Activated CD4-positive, alpha-beta T cell treated with anti-CD3 and anti-CD28 coated beads, Interleukin-2, amount 50 U/mL, for 4 hours (primary cell): ENCODE measurements around the gene SLC2A3.
"Not testable (repeated sequence)": the region's sequence is repeated elsewhere in the genome, so short reads cannot be mapped to it uniquely, and the experiment has no call there.

ENCODE experiments used
- DNase-seq, 2 experiments: peaks; one replicate each; pipeline ENCODE4 v3.0.0-alpha.2; 2020

Gene SLC2A3

DNA sequence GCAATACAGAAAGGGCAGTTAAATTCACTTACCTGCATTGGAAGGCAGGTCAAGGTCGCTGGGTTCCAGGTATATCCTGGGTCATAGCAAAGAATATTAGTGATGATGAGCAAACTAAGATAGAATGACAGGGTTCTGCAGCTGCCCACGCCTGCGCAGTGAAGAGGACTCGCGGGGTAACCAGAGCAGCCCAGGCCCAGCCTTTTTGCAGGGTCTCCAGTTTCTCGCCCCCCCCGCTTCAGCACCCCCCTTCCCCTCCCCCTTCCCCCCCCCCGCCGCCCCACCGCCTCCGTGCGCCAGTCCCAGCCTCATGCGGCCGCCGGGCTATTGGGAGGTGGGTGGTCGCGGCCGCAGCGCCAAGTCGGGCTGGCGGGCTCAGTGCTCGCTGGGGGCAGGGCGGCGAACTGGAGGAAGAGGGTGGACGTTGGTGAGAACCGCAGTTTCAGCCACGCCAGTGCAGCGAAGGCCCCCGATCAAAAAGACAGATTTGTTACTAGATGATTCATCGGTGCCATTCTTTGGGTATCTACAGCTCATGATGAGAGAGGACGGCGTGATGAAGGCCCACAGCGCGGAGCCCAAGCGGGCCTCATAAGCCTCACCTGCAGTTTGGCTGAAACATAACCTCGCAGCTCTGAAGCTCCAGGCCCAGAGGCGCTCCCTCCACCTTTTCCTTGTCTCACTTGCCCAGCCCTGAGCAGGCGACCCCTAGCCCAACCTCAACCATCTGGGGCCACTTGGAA, 20.2 kb downstream of the SLC2A3 start:
- DNase-seq: no peak

GRCh38 chr12:7910106-7910505, 25.9 kb downstream of the SLC2A3 start:
- not testable (repeated sequence) for DNase-seq

DNA sequence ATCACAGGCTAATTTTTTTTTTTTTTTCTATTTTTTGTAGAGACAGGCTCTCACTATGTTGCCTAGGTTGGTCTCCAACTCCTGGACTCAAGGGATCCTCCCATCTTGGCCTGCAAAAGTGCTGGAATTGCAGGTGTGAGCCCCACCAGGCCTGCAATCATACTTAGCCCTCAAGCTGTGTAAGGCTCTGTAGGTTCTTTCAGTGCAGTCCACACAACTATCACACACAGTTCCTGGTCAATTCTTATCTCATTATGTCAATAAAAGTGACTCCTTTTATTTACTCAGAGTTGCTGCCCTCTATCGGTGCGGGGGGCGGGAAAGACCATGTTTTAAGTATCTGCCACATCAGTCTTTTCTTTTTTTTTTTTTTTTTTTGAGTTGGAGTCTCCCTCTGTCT, 29.0 kb downstream of the SLC2A3 start:
- no peak for DNase-seq

DNA sequence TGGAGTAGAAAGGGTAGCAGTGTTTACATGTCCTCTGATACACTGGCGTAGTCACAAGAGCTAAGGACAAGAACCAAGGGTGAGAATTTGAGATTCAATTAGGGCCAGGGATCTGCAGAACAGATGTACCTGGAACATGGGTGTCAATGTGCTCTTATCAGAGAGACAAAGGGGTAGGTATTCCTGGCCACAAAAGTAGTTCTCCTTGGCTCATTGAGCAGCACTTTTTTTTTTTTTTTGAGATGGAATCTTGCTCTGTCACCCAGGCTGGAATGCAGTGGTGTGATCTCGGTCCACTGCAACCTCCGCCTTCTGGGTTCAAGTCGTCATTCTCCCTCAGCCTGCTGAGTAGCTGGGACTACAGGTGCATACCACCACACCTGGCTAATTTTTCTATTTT, 29.7 kb downstream of the SLC2A3 start:
- not testable (repeated sequence) for DNase-seq

DNA sequence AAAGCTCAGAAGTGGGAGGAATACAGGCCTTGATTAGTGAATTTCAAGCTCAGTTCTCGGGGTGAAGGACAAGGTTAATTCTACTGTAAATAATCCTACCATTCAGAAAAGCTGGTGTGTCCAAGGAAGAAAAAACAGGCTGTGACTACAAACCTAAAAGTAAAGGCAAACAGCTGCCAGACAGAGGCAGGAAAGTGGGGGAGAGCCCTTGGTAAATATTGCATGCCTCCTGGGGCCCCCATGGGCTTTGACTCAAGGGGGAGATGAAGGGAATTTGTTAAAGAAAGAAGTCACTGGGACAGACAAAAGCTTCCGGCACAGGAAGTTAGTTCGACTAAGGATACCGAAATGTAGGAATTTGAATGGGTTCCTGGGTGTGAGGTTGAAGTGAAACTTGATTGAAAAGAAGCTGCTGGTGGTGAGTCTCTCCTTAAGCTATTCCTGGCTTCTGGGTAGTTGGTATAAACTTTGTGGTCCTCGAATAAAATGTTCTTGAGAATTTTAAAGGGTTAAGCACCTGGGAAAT, 30.3 kb downstream of the SLC2A3 start:
- not testable (repeated sequence) for DNase-seq

DNA sequence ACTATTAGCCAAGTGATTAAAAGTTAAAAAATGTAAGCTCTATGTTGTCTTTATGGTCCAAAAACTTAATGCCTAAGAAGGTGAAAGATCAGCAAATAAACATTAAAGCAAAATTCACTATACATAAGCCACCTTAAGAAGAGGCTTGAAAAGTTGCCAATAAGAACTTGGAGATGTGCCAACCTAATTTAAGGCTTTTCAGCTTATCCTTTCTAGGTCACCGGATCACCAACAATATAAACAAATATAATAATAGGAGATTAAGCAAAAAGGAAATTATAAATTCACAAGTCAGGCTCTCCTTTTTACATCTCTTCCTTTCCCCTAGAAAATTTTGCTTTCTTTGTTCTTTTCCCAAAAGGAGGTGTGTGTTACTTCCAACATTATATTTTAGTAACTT, 30.9 kb downstream of the SLC2A3 start:
- no peak for DNase-seq

DNA sequence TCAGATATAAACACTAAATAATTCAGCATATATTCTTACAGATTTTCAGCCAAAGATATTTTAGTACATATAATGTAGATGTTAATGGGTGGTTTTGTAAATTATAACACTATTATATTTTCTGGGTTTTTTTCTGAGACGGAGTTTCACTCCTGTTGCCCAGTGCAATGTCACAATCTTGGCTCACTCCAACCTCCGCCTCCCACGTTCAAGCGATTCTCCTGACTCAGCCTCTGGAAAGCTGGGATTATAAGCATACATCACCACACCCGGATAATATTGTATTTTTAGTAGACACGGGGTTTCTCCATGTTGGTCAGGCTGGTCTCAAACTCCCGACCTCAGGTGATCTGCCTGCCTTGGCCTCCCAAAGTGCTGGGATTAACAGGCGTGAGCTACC, 33.6 kb downstream of the SLC2A3 start:
- not testable (repeated sequence) for DNase-seq

DNA sequence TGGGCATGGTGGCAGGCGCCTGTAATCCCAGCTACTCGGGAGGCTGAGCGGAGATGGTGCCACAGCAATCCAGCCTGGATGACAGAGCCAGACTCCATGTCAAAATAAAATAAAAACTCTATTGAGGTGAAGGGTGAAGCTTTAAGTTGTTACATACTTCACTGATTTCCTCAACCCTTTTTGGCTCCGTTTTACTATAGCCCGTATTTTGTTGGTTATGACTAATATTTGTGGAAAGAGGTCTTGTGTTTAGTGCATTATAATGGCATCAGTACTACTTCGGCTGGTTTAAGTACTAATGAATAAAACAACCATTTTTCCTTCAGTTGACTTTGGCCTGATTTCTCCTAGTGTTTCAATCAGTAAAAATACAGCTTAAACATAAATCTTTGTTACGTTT, 36.2 kb downstream of the SLC2A3 start:
- no peak for DNase-seq

GRCh38 chr12:7896726-7897125, 39.3 kb downstream of the SLC2A3 start:
- not testable (repeated sequence) for DNase-seq

DNA sequence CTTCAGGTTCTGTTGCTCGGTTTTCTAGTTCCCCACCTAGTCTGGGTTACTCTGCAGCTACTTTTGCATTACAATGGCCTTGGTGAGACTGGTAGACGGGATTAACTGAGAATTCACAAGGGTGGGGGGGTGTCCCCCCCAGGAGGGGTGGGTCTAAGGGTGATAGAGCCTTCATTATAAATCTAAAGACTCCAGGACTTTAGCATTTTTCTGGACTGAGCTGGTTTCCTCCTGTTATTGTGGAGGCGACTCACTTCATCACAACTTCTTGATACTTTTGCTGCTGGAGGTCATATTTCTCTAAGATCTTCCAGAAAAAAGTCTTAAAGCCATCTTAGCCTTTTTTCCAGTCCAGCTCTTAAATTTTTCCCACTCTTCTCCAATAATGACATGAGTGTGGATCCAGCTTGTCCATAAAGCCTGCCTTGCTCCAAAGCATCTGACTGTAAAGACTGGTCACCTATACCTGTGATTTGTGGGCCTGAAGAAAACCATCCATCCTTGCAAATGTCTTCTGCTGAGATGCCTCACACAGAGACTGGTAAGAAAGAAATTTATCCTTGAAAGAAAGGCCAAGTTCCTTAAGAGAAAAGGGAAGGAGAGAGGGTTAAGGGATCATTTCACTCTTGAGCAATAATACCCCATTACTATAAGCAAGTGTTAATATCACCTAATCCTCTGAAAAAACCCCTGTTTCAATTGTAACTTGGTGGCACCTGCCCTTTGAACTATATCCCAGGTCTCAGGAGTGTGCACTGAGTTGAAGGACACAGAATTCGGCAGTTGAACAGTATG, 43.6 kb downstream of the SLC2A3 start:
- no peak for DNase-seq

- DNase-seq: no peak
These were observed 51.3 kb downstream of the SLC2A3 start for GRCh38 chr12:7884689-7885088.

GRCh38 chr12:7881736-7882120, 54.3 kb downstream of the SLC2A3 start:
- DNase-seq: not testable (repeated sequence)

DNA sequence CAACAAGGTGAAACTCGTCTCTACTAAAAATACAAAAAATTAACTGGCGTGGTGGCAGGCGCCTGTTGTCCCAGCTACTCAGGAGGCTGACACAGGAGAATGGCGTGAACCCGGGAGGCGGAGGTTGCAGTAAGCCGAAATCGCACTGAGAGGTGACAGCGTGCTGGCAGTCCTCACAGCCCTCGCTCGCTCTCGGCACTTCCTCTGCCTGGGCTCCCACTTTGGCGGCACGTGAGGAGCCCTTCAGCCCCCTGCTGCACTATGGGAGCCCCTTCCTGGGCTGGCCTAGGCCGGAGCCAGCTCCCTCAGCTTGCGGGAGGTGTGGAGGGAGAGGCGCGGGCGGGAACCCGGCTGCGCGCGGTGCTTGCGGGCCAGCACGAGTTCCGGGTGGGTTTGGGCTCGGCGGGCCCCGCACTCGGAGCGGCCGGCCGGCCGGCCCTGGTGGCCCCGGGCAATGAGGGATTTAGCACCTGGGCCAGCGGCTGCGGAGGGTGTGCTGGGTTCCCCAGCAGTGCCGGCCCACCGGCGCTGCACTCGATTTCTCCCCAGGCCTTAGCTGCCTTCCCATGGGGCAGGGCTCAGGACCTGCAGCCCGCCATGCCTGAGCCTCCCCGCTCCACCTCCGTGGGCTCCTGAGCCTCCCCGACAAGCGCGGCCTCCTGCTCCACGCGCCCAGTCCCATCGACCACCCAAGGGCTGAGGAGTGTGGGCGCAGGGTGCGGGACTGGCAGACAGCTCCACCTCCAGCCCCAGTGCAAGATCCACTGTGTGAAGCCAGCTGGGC, 54.8 kb downstream of the SLC2A3 start:
- DNase-seq: not testable (repeated sequence)

DNA sequence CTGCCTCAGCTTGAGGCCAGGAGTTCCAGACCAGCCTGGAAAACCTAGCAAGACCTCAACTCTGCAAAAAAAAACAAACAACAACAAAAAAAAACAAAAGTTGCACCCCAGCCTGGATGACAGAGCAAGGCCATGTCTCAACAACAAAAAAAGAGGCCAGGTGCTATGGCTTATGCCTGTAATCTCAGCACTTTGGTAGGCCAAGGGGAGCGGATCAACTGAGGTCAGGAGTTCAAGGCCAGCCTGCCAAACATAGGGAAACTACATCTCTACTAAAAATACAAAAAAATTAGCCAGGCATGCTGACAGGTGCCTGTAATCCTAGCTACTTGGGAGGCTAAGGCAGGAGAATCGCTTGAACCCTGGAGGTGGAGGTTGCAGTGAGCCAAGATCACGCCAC, 56.7 kb downstream of the SLC2A3 start:
- no peak for DNase-seq

GRCh38 chr12:7877420-7877819, 58.6 kb downstream of the SLC2A3 start:
- no peak for DNase-seq

DNA sequence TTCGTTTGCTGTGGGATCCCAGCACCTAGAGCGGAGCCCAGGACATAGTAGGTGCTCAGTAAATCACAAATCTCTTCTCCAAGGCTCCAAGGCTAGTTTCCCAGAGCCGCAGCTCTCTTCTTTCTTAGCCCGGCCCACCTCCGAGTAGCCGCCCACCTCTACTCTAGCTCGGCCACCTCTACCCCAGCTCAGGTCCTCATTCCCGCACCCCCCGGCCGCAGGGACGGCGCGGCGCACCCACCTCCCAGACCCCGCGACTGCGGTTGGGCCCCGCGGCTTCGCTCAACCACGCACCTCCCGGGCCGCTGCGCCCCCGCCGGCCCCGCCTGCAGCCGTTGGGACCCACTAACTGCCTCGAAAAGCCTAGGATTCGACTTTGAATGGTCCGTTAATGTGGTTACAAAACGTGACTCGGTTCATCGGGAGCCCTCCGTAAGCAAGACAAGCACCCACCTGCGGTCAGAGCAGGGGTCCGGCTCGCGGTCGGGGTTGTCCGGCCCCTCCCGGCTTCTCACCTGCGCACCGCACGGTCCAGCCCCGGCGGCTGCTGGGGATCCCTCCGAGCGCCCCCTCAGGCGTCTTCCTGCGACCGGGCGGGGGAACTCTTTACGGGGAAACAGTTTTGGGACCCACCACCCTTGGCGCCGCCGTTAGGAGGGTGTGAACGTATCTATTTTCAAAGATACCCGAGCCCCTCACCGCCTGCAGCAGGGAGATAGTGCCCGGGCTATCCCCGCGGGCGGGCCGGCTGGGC, 63.2 kb downstream of the SLC2A3 start, which contains the start of gene SLC2A14:
TSS of gene SLC2A14 (minus strand) at position 350 of the 754 bp plus-strand sequence. CDS start 3,035 bp downstream, outside the sequence.
- no peak for DNase-seq

DNA sequence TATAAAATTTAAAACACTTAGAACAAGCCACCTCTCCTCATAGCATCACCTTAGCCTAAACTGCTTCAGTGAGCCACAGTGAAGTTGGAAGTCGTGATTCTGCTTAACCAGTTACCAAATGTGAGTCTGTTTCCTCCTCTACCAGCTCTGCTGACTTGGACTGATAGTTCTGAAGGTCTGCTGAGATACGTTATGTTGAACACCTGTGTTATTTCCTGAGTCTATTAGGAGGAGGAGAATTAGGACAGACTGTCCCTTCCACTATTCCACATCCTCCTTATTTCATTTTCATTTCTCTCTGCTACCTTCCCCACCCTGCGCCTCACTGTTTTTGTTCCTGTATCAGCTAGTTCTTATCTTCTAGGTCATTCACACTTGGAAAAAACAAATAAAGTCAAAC, 65.7 kb downstream of the SLC2A3 start:
- no peak for DNase-seq
